IMR-90 (cell line): ENCODE data around the gene KAZALD1. TPM values are rescaled to one million over a fixed set of nuclear protein-coding genes. Genes with fewer than 3 reads are reported as not detected.

ENCODE experiments used
- ATAC-seq: fragments of 200-7000 bp; cut with Tn5 transposase; 2 replicates; pipeline ENCODE4 v1.9.1; 2020; ENCODE audit warnings: low read depth, mild to moderate bottlenecking, moderate library complexity
- BruUV-seq: library from RNA; stranded (reverse); fragments of 400-500 nt; replicated peaks from 2 replicates; lab custom pipeline; 2021; lab: Mats Ljungman, UMichigan
- CTCF ChIA-PET: fragments of 300-600 bp; formaldehyde crosslinking; extraction: SDS; loops from one replicate; lab custom pipeline; 2021; ENCODE audit warnings: antibody characterized with exemption; lab: Yijun Ruan, JAX
- POLR2A ChIA-PET: fragments of 300-600 bp; sonication (Branson Sonifier 250); formaldehyde crosslinking; loops from one replicate; lab custom pipeline; 2022; ENCODE audit warnings: antibody characterized with exemption; ENCODE audit not compliant: unreplicated experiment; lab: Charles Lee
- DNase-seq: peaks from one replicate; pipeline ENCODE4 v3.0.0; 2013
- H2AFZ ChIP-seq: replicated peaks from 2 replicates; pipeline ENCODE3; 2013; ENCODE audit warnings: low read length, mild to moderate bottlenecking; ENCODE audit not compliant: poor library complexity
- H2AK5ac ChIP-seq: 2 replicates; pipeline ENCODE4 v1.6.1; 2013; ENCODE audit warnings: low read depth, low read length, inconsistent platforms
- H2AK9ac ChIP-seq: replicated peaks from 2 replicates; pipeline ENCODE3; 2013; ENCODE audit warnings: mild to moderate bottlenecking, low read depth, low read length, moderate library complexity; ENCODE audit not compliant: poor library complexity
- H2BK120ac ChIP-seq: 2 replicates; pipeline ENCODE4 v1.6.1; 2013; ENCODE audit warnings: low read depth, low read length, inconsistent platforms
- H2BK15ac ChIP-seq: 3 replicates; pipeline ENCODE4 v1.6.1; 2013; ENCODE audit warnings: low read depth, low read length, inconsistent platforms
- H2BK20ac ChIP-seq: 2 replicates; pipeline ENCODE4 v1.6.1; 2013; ENCODE audit warnings: low read depth, mild to moderate bottlenecking, inconsistent platforms, low read length, moderate library complexity
- H2BK5ac ChIP-seq: 2 replicates; pipeline ENCODE4 v1.6.1; 2013; ENCODE audit warnings: mild to moderate bottlenecking, low read depth, low read length, inconsistent platforms; ENCODE audit not compliant: poor library complexity, severe bottlenecking
- H3K14ac ChIP-seq: replicated peaks from 2 replicates; pipeline ENCODE4 v1.6.1; 2013; ENCODE audit warnings: low read depth, low read length, inconsistent platforms
- H3K18ac ChIP-seq: 2 replicates; pipeline ENCODE4 v1.6.1; 2013; ENCODE audit warnings: low read depth, low read length, control low read depth
- H3K23ac ChIP-seq: 2 replicates; pipeline ENCODE4 v1.6.1; 2013; ENCODE audit warnings: low read depth, low read length, inconsistent platforms
- H3K27ac ChIP-seq: 2 replicates; pipeline ENCODE4 v1.5.1; 2013; ENCODE audit warnings: mild to moderate bottlenecking, control low read depth, low read length; ENCODE audit not compliant: insufficient read depth
- H3K27me3 ChIP-seq: 2 replicates; pipeline ENCODE4 v1.6.1; 2013; ENCODE audit warnings: low read length; ENCODE audit not compliant: control insufficient read depth, insufficient read depth
- H3K36me3 ChIP-seq: 2 replicates; pipeline ENCODE4 v1.6.1; 2013; ENCODE audit warnings: low read length, mixed read lengths; ENCODE audit not compliant: control insufficient read depth, insufficient read depth
- H3K4ac ChIP-seq: 2 replicates; pipeline ENCODE4 v1.6.1; 2013; ENCODE audit warnings: low read depth, low read length, inconsistent platforms
- H3K4me1 ChIP-seq: 2 replicates; pipeline ENCODE4 v1.6.1; 2013; ENCODE audit warnings: low read length, mixed read lengths; ENCODE audit not compliant: control insufficient read depth, insufficient read depth
- H3K4me2 ChIP-seq: 2 replicates; pipeline ENCODE4 v1.6.1; 2013; ENCODE audit warnings: low read depth, mild to moderate bottlenecking, control low read depth, low read length, moderate library complexity
- H3K4me3 ChIP-seq: 2 replicates; pipeline ENCODE4 v1.5.1; 2013; ENCODE audit warnings: low read depth, mild to moderate bottlenecking, control low read depth, low read length, moderate library complexity; ENCODE audit not compliant: insufficient read depth
- H3K56ac ChIP-seq: 2 replicates; pipeline ENCODE4 v1.6.1; 2013; ENCODE audit warnings: low read length, inconsistent platforms; ENCODE audit not compliant: insufficient read depth; ENCODE audit errors: extremely low read depth
- H3K79me1 ChIP-seq, 2 experiments: 2 replicates each; pipeline ENCODE4 v1.6.1; 2013; ENCODE audit warnings: low read length in 2 of 2, inconsistent platforms in 1 of 2, low read depth in 1 of 2
- H3K9ac ChIP-seq: 2 replicates; pipeline ENCODE4 v1.6.1; 2013; ENCODE audit warnings: low read depth, low read length, control low read depth
- H3K9me1 ChIP-seq: 2 replicates; pipeline ENCODE4 v1.6.1; 2013; ENCODE audit warnings: low read length, inconsistent platforms; ENCODE audit not compliant: insufficient read depth
- H3K9me3 ChIP-seq: 2 replicates; pipeline ENCODE4 v1.6.1; 2013; ENCODE audit warnings: low read length; ENCODE audit not compliant: control insufficient read depth, insufficient read depth
- H4K20me1 ChIP-seq: 2 replicates; pipeline ENCODE4 v1.6.1; 2013; ENCODE audit warnings: low read length, inconsistent platforms; ENCODE audit not compliant: insufficient read depth
- H4K5ac ChIP-seq: 2 replicates; pipeline ENCODE4 v1.6.1; 2013; ENCODE audit warnings: mild to moderate bottlenecking, low read depth, low read length, control low read depth
- H4K8ac ChIP-seq, 2 experiments: 2 replicates each; pipeline ENCODE4 v1.6.1; 2013; ENCODE audit warnings: low read depth in 2 of 2, low read length in 2 of 2, control low read depth in 1 of 2, inconsistent platforms in 1 of 2
- H4K91ac ChIP-seq: 2 replicates; pipeline ENCODE4 v1.6.1; 2013; ENCODE audit warnings: low read depth, low read length, inconsistent platforms; ENCODE audit not compliant: insufficient read depth
- BHLHE40 ChIP-seq: fragments of 150-350 bp; IDR thresholded peaks from 2 replicates; pipeline ENCODE4 v1.6.1; 2016; ENCODE audit warnings: mild to moderate bottlenecking, low read depth, low read length
- CEBPB ChIP-seq: IDR thresholded peaks from 2 replicates; pipeline ENCODE4 v1.6.1; 2012; ENCODE audit warnings: low read depth, low read length, improper control_type of control experiment
- FOS ChIP-seq: fragments of 150-350 bp; IDR thresholded peaks from 2 replicates; pipeline ENCODE4 v1.6.1; 2016; ENCODE audit warnings: low read depth, low read length
- MAFK ChIP-seq: IDR thresholded peaks from 2 replicates; pipeline ENCODE4 v1.6.1; 2012; ENCODE audit warnings: low read depth, low read length, improper control_type of control experiment
- MAZ ChIP-seq: IDR thresholded peaks from 2 replicates; pipeline ENCODE4 v1.6.1; 2012; ENCODE audit warnings: low read depth, mild to moderate bottlenecking, low read length, improper control_type of control experiment, moderate library complexity, borderline replicate concordance
- MXI1 ChIP-seq: IDR thresholded peaks from 2 replicates; pipeline ENCODE4 v1.6.1; 2012; ENCODE audit warnings: low read depth, mild to moderate bottlenecking, low read length, moderate library complexity, borderline replicate concordance
- NFE2L2 ChIP-seq: fragments of 150-350 bp; IDR thresholded peaks from 2 replicates; pipeline ENCODE4 v1.6.1; 2016; ENCODE audit warnings: low read depth, mild to moderate bottlenecking, low read length
- POLR2A ChIP-seq: IDR thresholded peaks from 2 replicates; pipeline ENCODE4 v1.6.1; 2012; ENCODE audit warnings: mild to moderate bottlenecking, low read depth, low read length
- RAD21 ChIP-seq: IDR thresholded peaks from 2 replicates; pipeline ENCODE4 v1.6.1; 2012; ENCODE audit warnings: low read length, improper control_type of control experiment
- RCOR1 ChIP-seq: IDR thresholded peaks from 2 replicates; pipeline ENCODE4 v1.6.1; 2012; ENCODE audit warnings: mild to moderate bottlenecking, low read length, improper control_type of control experiment; ENCODE audit not compliant: insufficient replicate concordance
- RFX5 ChIP-seq: IDR thresholded peaks from 2 replicates; pipeline ENCODE4 v1.8.0; 2012; ENCODE audit warnings: low read depth, mild to moderate bottlenecking, low read length, moderate library complexity
- SMC3 ChIP-seq: fragments of 150-350 bp; IDR thresholded peaks from 2 replicates; pipeline ENCODE4 v1.6.1; 2016; ENCODE audit warnings: low read depth, mild to moderate bottlenecking, antibody characterized with exemption, low read length, moderate library complexity
- WGBS, 2 experiments: methylation state at CpG; one replicate each; pipeline versions ENCODE4 v1.1.5 to v1.1.7; 2013; ENCODE audit warnings: missing lambda C conversion rate in 2 of 2; ENCODE audit not compliant: insufficient read length in 1 of 2; ENCODE audit errors: extremely low coverage in 2 of 2; 5-methylcytosine and 5-hydroxymethylcytosine counted together
- dilution Hi-C: fragments of 300-500 bp; cut with HindIII; formaldehyde crosslinking; loops from one replicate; pipeline ENCODE4 v1.14.3; 2018; ENCODE audit warnings: low sequenced_read_pairs; ENCODE audit not compliant: unreplicated experiment
- in situ Hi-C: fragments of 300-500 bp; cut with MboI; formaldehyde crosslinking; loops from 3 replicates; pipeline ENCODE4 v1.14.3; 2019; ENCODE audit warnings: low sequenced_read_pairs, inconsistent platforms, mixed read lengths
- intact Hi-C: fragments of 100-400 bp; cut with micrococcal nuclease; formaldehyde crosslinking; loops from 2 replicates; pipeline ENCODE4 v1.10.0; 2022
- polyA plus RNA-seq, 3 experiments: library from polyadenylated mRNA; depleted of rRNA; stranded (reverse); fragments of >200 nt; gene quantifications; 2 replicates each; pipeline ENCODE4 v1.2.3, GENCODE V29; 2012; ENCODE audit warnings: low replicate concordance in 1 of 3
- total RNA-seq: library from RNA; depleted of rRNA; stranded (reverse); fragments of >200 nt; gene quantifications from 2 replicates; pipeline ENCODE4 v1.2.3, GENCODE V29; 2012
- TF ChIP-seq, protein P1 (sequence below): conservative IDR thresholded peaks from 2 replicates; pipeline ENCODE4 v1.5.1; 2012; ENCODE audit warnings: mild to moderate bottlenecking, low read depth, low read length, improper control_type of control experiment
- TF ChIP-seq, protein P2 (sequence below): fragments of 150-350 bp; IDR thresholded peaks from 2 replicates; pipeline ENCODE4 v1.6.1; 2017; ENCODE audit warnings: mild to moderate bottlenecking, antibody characterized with exemption, low read length, low read depth
- TF ChIP-seq, protein P3 (sequence below): fragments of 150-350 bp; IDR thresholded peaks from 2 replicates; pipeline ENCODE4 v1.6.1; 2016; ENCODE audit warnings: low read depth, mild to moderate bottlenecking, low read length, moderate library complexity, borderline replicate concordance

The KAZALD1 gene
- total and polyA plus RNA-seq, 2 of the 4 experiments (the other 2 are of a cell fraction) = 9.1 to 18.6 TPM

DNA sequence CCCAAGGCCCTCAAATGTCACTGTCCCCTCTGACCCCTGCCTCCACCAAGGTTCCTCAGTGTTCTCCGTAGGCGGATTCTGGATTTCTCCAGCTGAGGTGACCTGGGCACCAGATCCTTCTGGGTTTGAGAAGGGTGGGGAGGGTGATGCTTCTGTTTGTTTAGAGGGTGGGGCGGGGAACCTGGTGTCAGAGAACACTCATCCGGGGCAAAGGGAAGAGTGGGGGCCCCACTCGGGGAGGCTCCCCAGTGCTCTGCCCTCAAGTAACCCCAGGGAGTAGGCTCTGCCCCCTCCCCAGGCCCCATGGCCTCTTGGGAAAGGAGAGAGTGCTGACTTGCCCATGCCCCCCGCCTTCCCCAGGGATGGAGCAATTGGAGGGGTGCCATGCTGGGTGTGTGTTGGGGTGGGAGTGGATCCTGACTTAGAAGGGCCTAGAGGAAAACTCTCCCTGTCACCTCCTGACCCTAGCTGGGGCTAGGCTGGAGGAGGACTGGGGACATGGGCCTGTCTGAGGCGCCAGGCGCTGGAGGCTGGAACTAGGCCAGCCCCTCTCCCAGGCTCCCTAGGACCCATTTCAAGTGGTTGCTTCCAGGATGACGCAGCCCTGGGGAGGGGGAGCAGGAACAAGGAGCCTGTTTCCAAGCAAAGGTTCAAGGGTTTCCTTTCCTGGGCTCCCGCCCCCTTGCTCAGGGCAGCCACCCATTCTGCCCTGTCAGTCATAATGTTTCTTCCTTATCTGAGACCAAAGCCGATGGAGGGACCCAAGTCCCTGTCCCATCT lies 27.9 kb downstream of the KAZALD1 start:
- no TSS peak for BruUV-seq
- Histone ChIP-seq H3K14ac (no peak overlapping the region), H2BK5ac (no peak overlapping the region), H3K23ac (no peak overlapping the region), H3K79me1 (no peaks in the 10 kb centered on the region), H2AK5ac (no peak overlapping the region), H2AFZ (no peak overlapping the region), H3K9me3 (no peaks in the 10 kb centered on the region), H4K5ac (no peak overlapping the region), H3K9me1 (no peaks in the 10 kb centered on the region), H3K27ac (no peak overlapping the region), H4K8ac (no peak overlapping the region), H4K20me1 (no peaks in the 10 kb centered on the region), H3K4ac (no peak overlapping the region), H2AK9ac (no peak overlapping the region), H3K36me3 (no peaks in the 10 kb centered on the region), H3K4me3 (no peak overlapping the region), H2BK20ac (no peak overlapping the region), H4K91ac (no peak overlapping the region), H2BK15ac (no peak overlapping the region), H3K27me3 (peaks cover 81% of the 10 kb centered on the region), H3K18ac (no peak overlapping the region), H3K4me2 (no peak overlapping the region), H2BK120ac (no peak overlapping the region), H3K9ac (no peak overlapping the region), H3K56ac (no peak overlapping the region), H3K4me1 (0 out of 2 replicates have a peak, but pooled peaks cover 2% of the 10 kb centered on the region)
- CTCF ChIA-PET = no interaction called here
- 100% methylated on average over 1 of the region's 11 CpGs; no CpG with 5 or more reads in 1 of the 2 experiments for WGBS, 2 experiments
- intact Hi-C loops (no loop called here), dilution Hi-C loops (no loop called here), in situ Hi-C loops (no loop called here)
- DNase-seq = no peak
- POLR2A ChIA-PET = no interaction called here
- ATAC-seq = no peak
- TF ChIP-seq BHLHE40 (no peak), CEBPB (no peak), NFE2L2 (no peak), SMC3 (no peak), MXI1 (no peak), POLR2A (no peak), RCOR1 (no peak), MAFK (no peak), RFX5 (no peak), RAD21 (no peak), FOS (no peak), MAZ (no peak)
- TF ChIP-seq, protein P1, sequence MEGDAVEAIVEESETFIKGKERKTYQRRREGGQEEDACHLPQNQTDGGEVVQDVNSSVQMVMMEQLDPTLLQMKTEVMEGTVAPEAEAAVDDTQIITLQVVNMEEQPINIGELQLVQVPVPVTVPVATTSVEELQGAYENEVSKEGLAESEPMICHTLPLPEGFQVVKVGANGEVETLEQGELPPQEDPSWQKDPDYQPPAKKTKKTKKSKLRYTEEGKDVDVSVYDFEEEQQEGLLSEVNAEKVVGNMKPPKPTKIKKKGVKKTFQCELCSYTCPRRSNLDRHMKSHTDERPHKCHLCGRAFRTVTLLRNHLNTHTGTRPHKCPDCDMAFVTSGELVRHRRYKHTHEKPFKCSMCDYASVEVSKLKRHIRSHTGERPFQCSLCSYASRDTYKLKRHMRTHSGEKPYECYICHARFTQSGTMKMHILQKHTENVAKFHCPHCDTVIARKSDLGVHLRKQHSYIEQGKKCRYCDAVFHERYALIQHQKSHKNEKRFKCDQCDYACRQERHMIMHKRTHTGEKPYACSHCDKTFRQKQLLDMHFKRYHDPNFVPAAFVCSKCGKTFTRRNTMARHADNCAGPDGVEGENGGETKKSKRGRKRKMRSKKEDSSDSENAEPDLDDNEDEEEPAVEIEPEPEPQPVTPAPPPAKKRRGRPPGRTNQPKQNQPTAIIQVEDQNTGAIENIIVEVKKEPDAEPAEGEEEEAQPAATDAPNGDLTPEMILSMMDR = no peak
- TF ChIP-seq, protein P2, sequence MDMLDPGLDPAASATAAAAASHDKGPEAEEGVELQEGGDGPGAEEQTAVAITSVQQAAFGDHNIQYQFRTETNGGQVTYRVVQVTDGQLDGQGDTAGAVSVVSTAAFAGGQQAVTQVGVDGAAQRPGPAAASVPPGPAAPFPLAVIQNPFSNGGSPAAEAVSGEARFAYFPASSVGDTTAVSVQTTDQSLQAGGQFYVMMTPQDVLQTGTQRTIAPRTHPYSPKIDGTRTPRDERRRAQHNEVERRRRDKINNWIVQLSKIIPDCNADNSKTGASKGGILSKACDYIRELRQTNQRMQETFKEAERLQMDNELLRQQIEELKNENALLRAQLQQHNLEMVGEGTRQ = no peak
- TF ChIP-seq, protein P3, sequence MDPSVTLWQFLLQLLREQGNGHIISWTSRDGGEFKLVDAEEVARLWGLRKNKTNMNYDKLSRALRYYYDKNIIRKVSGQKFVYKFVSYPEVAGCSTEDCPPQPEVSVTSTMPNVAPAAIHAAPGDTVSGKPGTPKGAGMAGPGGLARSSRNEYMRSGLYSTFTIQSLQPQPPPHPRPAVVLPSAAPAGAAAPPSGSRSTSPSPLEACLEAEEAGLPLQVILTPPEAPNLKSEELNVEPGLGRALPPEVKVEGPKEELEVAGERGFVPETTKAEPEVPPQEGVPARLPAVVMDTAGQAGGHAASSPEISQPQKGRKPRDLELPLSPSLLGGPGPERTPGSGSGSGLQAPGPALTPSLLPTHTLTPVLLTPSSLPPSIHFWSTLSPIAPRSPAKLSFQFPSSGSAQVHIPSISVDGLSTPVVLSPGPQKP = no peak
